OCI-LY7 (cell line): Measurements from ENCODE around the gene NME9. TPM values are rescaled to one million over a fixed set of nuclear protein-coding genes. Genes with fewer than 3 reads are reported as not detected.
A peak's percentile ranks its signal among the peaks of the same experiment; 100 is the strongest.

Experiments
- BruUV-seq: library from RNA; stranded (reverse); fragments of 400-500 nt; replicated peaks from 2 replicates; lab custom pipeline; 2021; lab: Mats Ljungman, UMichigan
- CTCF ChIA-PET: fragments of 300-600 bp; sonication (Branson Sonifier 250); formaldehyde crosslinking; loops from one replicate; lab custom pipeline; 2022; ENCODE audit warnings: antibody characterized with exemption; ENCODE audit not compliant: unreplicated experiment; lab: Charles Lee
- POLR2A ChIA-PET: fragments of 300-600 bp; sonication (Branson Sonifier 250); formaldehyde crosslinking; loops from one replicate; lab custom pipeline; 2022; ENCODE audit warnings: antibody characterized with exemption; lab: Charles Lee
- DNase-seq: peaks from one replicate; pipeline ENCODE4 v3.0.0-alpha.2; 2015; ENCODE audit warnings: low spot score
- H2AFZ ChIP-seq: fragments of 200-600 bp; sonication (generic), shearing (Covaris generic); 2 replicates; pipeline ENCODE4 v1.6.1; 2014; ENCODE audit warnings: mild to moderate bottlenecking, antibody characterized with exemption, low read length, moderate library complexity
- H3K27ac ChIP-seq: fragments of 200-600 bp; sonication (generic); 2 replicates; pipeline ENCODE4 v1.5.1; 2014; ENCODE audit warnings: mixed run types, low read depth, mild to moderate bottlenecking, moderate library complexity, low read length, inconsistent platforms; ENCODE audit not compliant: poor library complexity, severe bottlenecking
- H3K36me3 ChIP-seq: fragments of 200-600 bp; sonication (generic); 2 replicates; pipeline ENCODE4 v1.6.1; 2014; ENCODE audit warnings: mild to moderate bottlenecking, antibody characterized with exemption, low read length, moderate library complexity, mixed read lengths; ENCODE audit not compliant: insufficient read depth
- H3K4me1 ChIP-seq: fragments of 200-600 bp; sonication (generic); 2 replicates; pipeline ENCODE4 v1.5.1; 2014; ENCODE audit warnings: mild to moderate bottlenecking, low read length; ENCODE audit not compliant: insufficient read depth, poor library complexity, severe bottlenecking
- H3K4me2 ChIP-seq: fragments of 200-600 bp; sonication (generic); 2 replicates; pipeline ENCODE4 v1.6.1; 2014; ENCODE audit warnings: mild to moderate bottlenecking, low read length
- H3K4me3 ChIP-seq: fragments of 200-600 bp; sonication (generic); 2 replicates; pipeline ENCODE4 v1.5.1; 2014; ENCODE audit warnings: mild to moderate bottlenecking, low read depth, low read length; ENCODE audit not compliant: poor library complexity, severe bottlenecking
- H3K79me2 ChIP-seq: fragments of 200-600 bp; sonication (generic); 2 replicates; pipeline ENCODE4 v1.6.1; 2016; ENCODE audit warnings: low read depth, mild to moderate bottlenecking, low read length, moderate library complexity, mixed read lengths; ENCODE audit not compliant: insufficient read depth
- H3K9me2 ChIP-seq: fragments of 200-600 bp; sonication (generic); 2 replicates; pipeline ENCODE4 v1.6.1; 2016; ENCODE audit warnings: mild to moderate bottlenecking, low read length, mixed read lengths; ENCODE audit not compliant: insufficient read depth
- H3K9me3 ChIP-seq: fragments of 200-600 bp; sonication (generic); 2 replicates; pipeline ENCODE4 v1.6.1; 2014; ENCODE audit warnings: mild to moderate bottlenecking, mixed run types, low read length, mixed read lengths
- H4K20me1 ChIP-seq: fragments of 200-600 bp; sonication (generic); 2 replicates; pipeline ENCODE4 v1.6.1; 2014; ENCODE audit warnings: mild to moderate bottlenecking, antibody characterized with exemption, low read length, moderate library complexity, mixed read lengths; ENCODE audit not compliant: insufficient read depth
- EZH2phosphoT487 ChIP-seq: fragments of 200-600 bp; sonication (generic); IDR thresholded peaks from 2 replicates; pipeline ENCODE4 v1.6.1; 2018; ENCODE audit warnings: low read depth, borderline replicate concordance, mild to moderate bottlenecking, mixed run types, antibody characterized with exemption, low read length, moderate library complexity, mixed read lengths
- intact Hi-C: fragments of 100-400 bp; cut with micrococcal nuclease; formaldehyde crosslinking; loops from one replicate; pipeline ENCODE4 v1.10.0; 2022; ENCODE audit not compliant: unreplicated experiment
- total RNA-seq, 2 experiments: library from RNA; depleted of rRNA in 1 of 2; stranded (reverse); fragments of >200 nt in 1 of 2; shearing (Covaris generic) in 1 of 2; gene quantifications; 2 replicates each; pipeline ENCODE4 v1.2.3, GENCODE V29; 2014 to 2022
- TF ChIP-seq, protein P1 (sequence below): fragments of 200-600 bp; sonication (generic); conservative IDR thresholded peaks from 2 replicates; pipeline ENCODE4 v1.5.1; 2014; ENCODE audit warnings: mild to moderate bottlenecking, antibody characterized with exemption, low read length, moderate library complexity, mixed read lengths

The NME9 gene
- total RNA-seq, 2 experiments from 2014 or later: not detected

DNA sequence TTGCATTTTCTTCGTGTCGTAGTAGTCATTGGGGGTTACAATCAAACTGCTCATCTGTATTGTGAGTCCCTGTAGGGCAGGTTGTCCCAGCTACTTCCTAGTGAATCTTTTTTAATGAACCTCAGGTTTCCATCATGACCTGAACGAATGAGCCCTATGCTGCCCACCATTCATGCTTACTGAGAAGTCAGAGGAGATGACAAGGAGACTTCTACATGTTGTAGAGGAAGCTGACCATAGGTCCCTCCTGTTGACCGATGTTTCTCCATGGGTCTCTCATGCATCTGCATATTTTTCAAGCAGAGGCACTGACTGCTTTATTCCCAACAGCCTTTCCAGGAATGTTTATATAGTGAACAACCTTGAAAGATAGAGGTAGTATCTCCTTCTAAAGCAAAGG, 5.0 kb upstream of the NME9 start:
- BruUV-seq: no TSS peak
- Histone ChIP-seq H3K9me3 (no peaks in the 10 kb centered on the region), H3K4me2 (no peak overlapping the region), H3K9me2 (no peaks in the 10 kb centered on the region), H3K4me1 (peaks cover 4% of the 10 kb centered on the region), H4K20me1 (no peaks in the 10 kb centered on the region), H3K4me3 (no peak overlapping the region), H2AFZ (no peak overlapping the region), H3K79me2 (no peaks in the 10 kb centered on the region), H3K36me3 (no peaks in the 10 kb centered on the region), H3K27ac (no peak overlapping the region)
- POLR2A ChIA-PET: no interaction called here
- TF ChIP-seq, protein P1, sequence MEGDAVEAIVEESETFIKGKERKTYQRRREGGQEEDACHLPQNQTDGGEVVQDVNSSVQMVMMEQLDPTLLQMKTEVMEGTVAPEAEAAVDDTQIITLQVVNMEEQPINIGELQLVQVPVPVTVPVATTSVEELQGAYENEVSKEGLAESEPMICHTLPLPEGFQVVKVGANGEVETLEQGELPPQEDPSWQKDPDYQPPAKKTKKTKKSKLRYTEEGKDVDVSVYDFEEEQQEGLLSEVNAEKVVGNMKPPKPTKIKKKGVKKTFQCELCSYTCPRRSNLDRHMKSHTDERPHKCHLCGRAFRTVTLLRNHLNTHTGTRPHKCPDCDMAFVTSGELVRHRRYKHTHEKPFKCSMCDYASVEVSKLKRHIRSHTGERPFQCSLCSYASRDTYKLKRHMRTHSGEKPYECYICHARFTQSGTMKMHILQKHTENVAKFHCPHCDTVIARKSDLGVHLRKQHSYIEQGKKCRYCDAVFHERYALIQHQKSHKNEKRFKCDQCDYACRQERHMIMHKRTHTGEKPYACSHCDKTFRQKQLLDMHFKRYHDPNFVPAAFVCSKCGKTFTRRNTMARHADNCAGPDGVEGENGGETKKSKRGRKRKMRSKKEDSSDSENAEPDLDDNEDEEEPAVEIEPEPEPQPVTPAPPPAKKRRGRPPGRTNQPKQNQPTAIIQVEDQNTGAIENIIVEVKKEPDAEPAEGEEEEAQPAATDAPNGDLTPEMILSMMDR: no peak
- TF ChIP-seq EZH2phosphoT487: no peak
- intact Hi-C loops: loop anchor here (5.0 kb wide), 1 partner anchor 267 kb away; no protein-coding TSS in a partner anchor
- CTCF ChIA-PET: no interaction called here
- no peak for DNase-seq

DNA sequence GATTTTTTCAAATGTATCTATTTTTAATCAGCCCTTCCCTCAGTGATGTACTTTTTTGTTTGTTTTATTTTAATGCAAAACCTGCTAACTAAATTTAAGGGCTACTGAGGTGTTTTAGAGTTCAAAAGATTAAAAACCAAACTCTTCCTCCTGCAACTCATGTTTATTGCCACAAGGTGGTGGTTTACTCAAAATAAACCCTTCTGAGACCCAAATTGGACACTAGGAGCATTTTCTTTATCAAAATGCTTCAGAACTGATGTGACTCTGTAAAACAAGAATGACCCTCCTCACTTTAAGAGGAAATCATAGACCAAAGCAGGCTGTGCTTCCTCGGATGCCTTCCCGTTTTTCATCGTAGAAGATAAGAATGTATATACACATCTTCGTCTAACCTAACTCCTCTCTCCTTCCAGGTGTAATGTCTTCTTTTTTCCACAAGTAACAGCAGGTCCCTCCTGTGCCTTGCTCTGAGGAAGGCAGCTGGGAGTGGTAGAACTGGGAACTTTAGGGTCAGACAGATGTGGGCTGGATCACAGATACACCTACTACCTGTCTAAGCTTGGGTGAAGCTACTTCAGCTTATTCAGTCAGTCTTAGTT, 2.9 kb upstream of the NME9 start:
- Histone ChIP-seq H3K4me2 (no peak overlapping the region), H4K20me1 (no peaks in the 10 kb centered on the region), H3K9me3 (no peaks in the 10 kb centered on the region), H3K36me3 (no peaks in the 10 kb centered on the region), H3K4me1 (peaks cover 18% of the 10 kb centered on the region), H3K4me3 (no peak overlapping the region), H3K9me2 (no peaks in the 10 kb centered on the region), H2AFZ (no peak overlapping the region), H3K27ac (no peak overlapping the region), H3K79me2 (no peaks in the 10 kb centered on the region)
- TF ChIP-seq, protein P1: peak; percentile 84
- no peak for TF ChIP-seq EZH2phosphoT487
- BruUV-seq: no TSS peak
- ChIA-PET POLR2A (interaction anchor here (0.5 kb wide), 1 partner anchor 356 kb away, joined by 3 read pairs; no protein-coding TSS in a partner anchor), CTCF (no interaction called here)
- intact Hi-C loops: loop anchor here (5.0 kb wide), 1 partner anchor 265 kb away; no protein-coding TSS in a partner anchor
- peak; percentile 50 for DNase-seq
